ENCODE data around the gene HOXD3. TPM values are rescaled to one million over a fixed set of nuclear protein-coding genes. Genes with fewer than 3 reads are reported as not detected.

The HOXD3 gene
- polyA plus RNA-seq, 1 of the 3 experiments (the other 2 are of a cell fraction): 0.81 TPM

GRCh38 chr2:176159663-176160250 lies 2.6 kb downstream of the HOXD3 start:
- H3K9ac ChIP-seq: no peak overlapping the region
- no peaks in the 10 kb centered on the region for H3K27me3 ChIP-seq (ENCODE audit: insufficient read depth)
- POLR2A ChIA-PET: interaction anchor here (0.6 to 0.7 kb wide), 2 partner anchors 9 to 20 kb away, joined by 3 to 4 read pairs; no protein-coding TSS in a partner anchor
- no peak for DNase-seq
- TF ChIP-seq, protein P1, sequence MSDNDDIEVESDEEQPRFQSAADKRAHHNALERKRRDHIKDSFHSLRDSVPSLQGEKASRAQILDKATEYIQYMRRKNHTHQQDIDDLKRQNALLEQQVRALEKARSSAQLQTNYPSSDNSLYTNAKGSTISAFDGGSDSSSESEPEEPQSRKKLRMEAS (IDR thresholded peaks at IDR 0.05; ENCODE audit: low read depth): no peak
- TF ChIP-seq IRF3 (IDR thresholded peaks at IDR 0.05; ENCODE audit: low read depth, low read length) (no peak), EP300 (IDR thresholded peaks at IDR 0.05; ENCODE audit: borderline replicate concordance in 1 of 2, low read depth in 1 of 2, low read length in 1 of 2) (no peak), ELF1 (IDR thresholded peaks at IDR 0.05) (no peak), FOXM1 (IDR thresholded peaks at IDR 0.05; ENCODE audit: low read depth) (no peak), FOSL2 (IDR thresholded peaks at IDR 0.05; ENCODE audit: borderline replicate concordance, low read depth) (no peak), GABPA (IDR thresholded peaks at IDR 0.05; ENCODE audit: low read depth) (no peak), MEF2A (IDR thresholded peaks at IDR 0.05; ENCODE audit: borderline replicate concordance, low read depth) (no peak), YY1 (IDR thresholded peaks at IDR 0.05; ENCODE audit: low read depth) (no peak), MXI1 (IDR thresholded peaks at IDR 0.05; ENCODE audit: low read depth, low read length) (no peak), SMC3 (IDR thresholded peaks at IDR 0.05; ENCODE audit: low read depth, low read length) (no peak), RAD21 (IDR thresholded peaks at IDR 0.05; ENCODE audit: low read length) (no peak), EZH2phosphoT487 (IDR thresholded peaks at IDR 0.05; ENCODE audit: borderline replicate concordance, low read depth) (no peak), FOXJ3 (CRISPR knock-in tag; IDR thresholded peaks at IDR 0.05) (no peak), RCOR1 (IDR thresholded peaks at IDR 0.05; ENCODE audit: low read length) (no peak), RFX5 (IDR thresholded peaks at IDR 0.05; ENCODE audit: low read length) (no peak), SIN3A (IDR thresholded peaks at IDR 0.05; ENCODE audit: borderline replicate concordance, low read depth, low read length) (no peak), GATA2 (CRISPR knock-in tag; IDR thresholded peaks at IDR 0.05) (no peak), TEAD4 (IDR thresholded peaks at IDR 0.05; ENCODE audit: borderline replicate concordance, insufficient read depth) (no peak)
- TF ChIP-seq, protein P2, sequence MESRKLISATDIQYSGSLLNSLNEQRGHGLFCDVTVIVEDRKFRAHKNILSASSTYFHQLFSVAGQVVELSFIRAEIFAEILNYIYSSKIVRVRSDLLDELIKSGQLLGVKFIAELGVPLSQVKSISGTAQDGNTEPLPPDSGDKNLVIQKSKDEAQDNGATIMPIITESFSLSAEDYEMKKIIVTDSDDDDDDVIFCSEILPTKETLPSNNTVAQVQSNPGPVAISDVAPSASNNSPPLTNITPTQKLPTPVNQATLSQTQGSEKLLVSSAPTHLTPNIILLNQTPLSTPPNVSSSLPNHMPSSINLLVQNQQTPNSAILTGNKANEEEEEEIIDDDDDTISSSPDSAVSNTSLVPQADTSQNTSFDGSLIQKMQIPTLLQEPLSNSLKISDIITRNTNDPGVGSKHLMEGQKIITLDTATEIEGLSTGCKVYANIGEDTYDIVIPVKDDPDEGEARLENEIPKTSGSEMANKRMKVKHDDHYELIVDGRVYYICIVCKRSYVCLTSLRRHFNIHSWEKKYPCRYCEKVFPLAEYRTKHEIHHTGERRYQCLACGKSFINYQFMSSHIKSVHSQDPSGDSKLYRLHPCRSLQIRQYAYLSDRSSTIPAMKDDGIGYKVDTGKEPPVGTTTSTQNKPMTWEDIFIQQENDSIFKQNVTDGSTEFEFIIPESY (IDR thresholded peaks at IDR 0.05; ENCODE audit: borderline replicate concordance, low read depth): no peak
- H2AFZ ChIP-seq (ENCODE audit: low read depth): no peak overlapping the region
- H3K4me1 ChIP-seq (ENCODE audit: control insufficient read depth in 1 of 2, insufficient read depth in 2 of 2, low read depth in 1 of 2, low read length in 1 of 2): peaks cover 0 to 8% of the 10 kb centered on the region in 2 experiments; a peak in 2 of 4 replicates
- no peak overlapping the region for H3K4me3 ChIP-seq (ENCODE audit: low read depth in 2 of 2, low read length in 1 of 2)
- no peak overlapping the region; a peak in 1 of 4 replicates for H3K27ac ChIP-seq (ENCODE audit: low read depth in 2 of 2, low read length in 1 of 2)
- peaks cover 0 to 9% of the 10 kb centered on the region in 2 experiments for H3K36me3 ChIP-seq (replicated peaks in 1 of 2; ENCODE audit: control insufficient read depth in 1 of 2, insufficient read depth in 2 of 2, low read length in 1 of 2)
- CTCF ChIA-PET: interaction anchor here (0.9 to 2.0 kb wide), 3 partner anchors 10 to 33 kb away, joined by 4 to 8 read pairs (median 4); no protein-coding TSS in a partner anchor
- H3K9me2 ChIP-seq: no peaks in the 10 kb centered on the region
- WGBS (ENCODE audit: low lambda C conversion rate): 98% methylated on average over 8 of the region's 44 CpGs
- H3F3A ChIP-seq (replicated peaks; ENCODE audit: insufficient read depth): no peaks in the 10 kb centered on the region
- no peak overlapping the region for H3K4me2 ChIP-seq
- H4K20me1 ChIP-seq (ENCODE audit: insufficient read depth): no peaks in the 10 kb centered on the region
- H3K9me3 ChIP-seq: no peaks in the 10 kb centered on the region
- H3K79me2 ChIP-seq (ENCODE audit: insufficient read depth): no peaks in the 10 kb centered on the region
